NT2/D1 (cell line): ENCODE results near the gene CPEB3.
"Not testable (repeated sequence)": the region's sequence is repeated elsewhere in the genome, so short reads cannot be mapped to it uniquely, and the experiment has no call there.

Experiments
- SUZ12 ChIP-seq: IDR thresholded peaks from 2 replicates; pipeline ENCODE4 v1.6.1; 2011; ENCODE audit not compliant: insufficient read length, insufficient read depth; ENCODE audit errors: extremely low read depth
- YY1 ChIP-seq: IDR thresholded peaks from 2 replicates; pipeline ENCODE4 v1.6.1; 2011; ENCODE audit not compliant: insufficient read length, insufficient read depth
- ZNF274 ChIP-seq: IDR thresholded peaks from 2 replicates; pipeline ENCODE4 v1.6.1; 2011; ENCODE audit warnings: mild to moderate bottlenecking, low read depth, low read length

GRCh38 chr10:92134049-92134448, 156.8 kb downstream of the CPEB3 start:
- not testable (repeated sequence) for TF ChIP-seq YY1, ZNF274, SUZ12
